Nephron (organoid): ENCODE data around the gene PPP1R3G.

ENCODE experiments used
- H3K27ac Mint-ChIP-seq, 3 experiments: 2 replicates each; pipeline ENCODE4 v1.8.0; 2020; ENCODE audit warnings: mixed read lengths in 3 of 3, mild to moderate bottlenecking in 2 of 3, moderate library complexity in 1 of 3
- H3K27me3 Mint-ChIP-seq: 2 replicates; pipeline ENCODE4 v1.8.0; 2021; ENCODE audit warnings: low read depth, mild to moderate bottlenecking, moderate library complexity, mixed read lengths
- H3K36me3 Mint-ChIP-seq: 2 replicates; pipeline ENCODE4 v1.8.0; 2020; ENCODE audit warnings: low read depth, mixed read lengths
- H3K4me1 Mint-ChIP-seq: 2 replicates; pipeline ENCODE4 v1.8.0; 2020; ENCODE audit warnings: mixed read lengths
- H3K4me3 Mint-ChIP-seq, 3 experiments: 2 replicates each; pipeline ENCODE4 v1.8.0; 2020; ENCODE audit warnings: mild to moderate bottlenecking in 3 of 3, mixed read lengths in 3 of 3, moderate library complexity in 2 of 3
- H3K9me3 Mint-ChIP-seq: 2 replicates; pipeline ENCODE4 v1.8.0; 2020; ENCODE audit warnings: mixed read lengths
- TF ChIP-seq, protein P1 (sequence below), 3 experiments: fragments of 200-600 bp; sonication (generic); IDR thresholded peaks; one replicate each; pipeline ENCODE4 v1.5.0; 2021; ENCODE audit warnings: antibody characterized with exemption in 3 of 3; ENCODE audit not compliant: unreplicated experiment in 3 of 3

The PPP1R3G gene

DNA sequence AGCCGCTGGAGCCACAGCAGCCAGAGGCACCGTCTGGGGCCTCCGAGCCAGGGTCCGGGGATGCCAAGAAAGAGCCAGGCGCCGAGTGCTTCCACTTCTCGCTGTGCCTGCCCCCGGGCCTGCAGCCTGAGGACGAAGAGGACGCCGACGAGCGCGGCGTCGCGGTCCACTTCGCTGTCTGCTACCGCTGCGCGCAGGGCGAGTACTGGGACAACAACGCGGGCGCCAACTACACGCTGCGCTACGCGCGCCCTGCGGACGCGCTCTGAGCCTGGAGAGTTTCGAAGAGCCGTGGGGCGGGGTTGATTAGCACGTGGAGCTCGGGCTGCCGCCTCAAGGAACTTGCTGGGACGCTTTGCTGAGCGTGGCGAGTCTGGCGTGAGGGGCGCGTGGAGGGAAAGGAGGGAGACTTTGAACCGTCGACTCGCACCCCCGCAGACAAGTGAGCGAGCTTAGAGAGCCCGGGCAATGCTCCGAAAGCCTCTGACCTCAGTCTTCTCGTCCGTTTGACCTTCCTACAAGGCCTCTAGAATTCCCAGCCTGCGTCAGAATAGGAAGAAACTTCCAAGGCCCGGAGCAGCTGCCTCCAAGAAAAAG is 1.3 kb downstream of the PPP1R3G start:
- TF ChIP-seq, protein P1, sequence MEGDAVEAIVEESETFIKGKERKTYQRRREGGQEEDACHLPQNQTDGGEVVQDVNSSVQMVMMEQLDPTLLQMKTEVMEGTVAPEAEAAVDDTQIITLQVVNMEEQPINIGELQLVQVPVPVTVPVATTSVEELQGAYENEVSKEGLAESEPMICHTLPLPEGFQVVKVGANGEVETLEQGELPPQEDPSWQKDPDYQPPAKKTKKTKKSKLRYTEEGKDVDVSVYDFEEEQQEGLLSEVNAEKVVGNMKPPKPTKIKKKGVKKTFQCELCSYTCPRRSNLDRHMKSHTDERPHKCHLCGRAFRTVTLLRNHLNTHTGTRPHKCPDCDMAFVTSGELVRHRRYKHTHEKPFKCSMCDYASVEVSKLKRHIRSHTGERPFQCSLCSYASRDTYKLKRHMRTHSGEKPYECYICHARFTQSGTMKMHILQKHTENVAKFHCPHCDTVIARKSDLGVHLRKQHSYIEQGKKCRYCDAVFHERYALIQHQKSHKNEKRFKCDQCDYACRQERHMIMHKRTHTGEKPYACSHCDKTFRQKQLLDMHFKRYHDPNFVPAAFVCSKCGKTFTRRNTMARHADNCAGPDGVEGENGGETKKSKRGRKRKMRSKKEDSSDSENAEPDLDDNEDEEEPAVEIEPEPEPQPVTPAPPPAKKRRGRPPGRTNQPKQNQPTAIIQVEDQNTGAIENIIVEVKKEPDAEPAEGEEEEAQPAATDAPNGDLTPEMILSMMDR (IDR thresholded peaks at IDR 0.05; ENCODE audit: unreplicated experiment in 3 of 3), result no peak
- peak overlapping the region; percentile 53 to 65 (median 57) for H3K4me3 Mint-ChIP-seq
- no peaks in the 10 kb centered on the region for H3K36me3 Mint-ChIP-seq
- no peaks in the 10 kb centered on the region for H3K9me3 Mint-ChIP-seq
- H3K27me3 Mint-ChIP-seq, result peaks cover 47% of the 10 kb centered on the region
- no peaks in the 10 kb centered on the region for H3K4me1 Mint-ChIP-seq
- no peak overlapping the region for H3K27ac Mint-ChIP-seq

DNA sequence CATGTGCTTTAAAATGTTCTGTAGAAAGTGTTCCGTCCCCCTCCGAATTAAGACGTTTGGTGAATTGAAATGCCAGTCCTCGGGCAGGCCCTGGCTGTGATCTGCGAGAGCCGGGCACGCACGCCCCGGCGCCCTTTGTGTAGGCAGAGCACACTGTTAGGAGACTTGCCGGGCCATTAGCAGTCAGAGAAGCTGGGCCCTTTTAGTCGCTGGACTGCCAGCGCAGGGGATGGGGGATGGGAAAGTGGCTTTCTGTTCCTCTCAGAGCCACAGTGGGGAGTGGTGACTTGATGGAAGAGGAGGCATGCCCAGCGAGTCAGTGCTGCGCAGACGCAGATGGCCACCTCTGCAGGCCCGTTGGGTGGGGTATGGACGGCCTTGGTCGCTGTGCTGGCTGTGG is 2.2 kb downstream of the PPP1R3G start:
- no peak overlapping the region for H3K27ac Mint-ChIP-seq
- no peaks in the 10 kb centered on the region for H3K9me3 Mint-ChIP-seq
- peak overlapping the region; percentile 59 to 77 (median 70) for H3K4me3 Mint-ChIP-seq
- peaks cover 37% of the 10 kb centered on the region for H3K27me3 Mint-ChIP-seq
- H3K4me1 Mint-ChIP-seq, result no peaks in the 10 kb centered on the region
- TF ChIP-seq, protein P1 (IDR thresholded peaks at IDR 0.05; ENCODE audit: unreplicated experiment in 3 of 3), result no peak
- H3K36me3 Mint-ChIP-seq, result no peaks in the 10 kb centered on the region

DNA sequence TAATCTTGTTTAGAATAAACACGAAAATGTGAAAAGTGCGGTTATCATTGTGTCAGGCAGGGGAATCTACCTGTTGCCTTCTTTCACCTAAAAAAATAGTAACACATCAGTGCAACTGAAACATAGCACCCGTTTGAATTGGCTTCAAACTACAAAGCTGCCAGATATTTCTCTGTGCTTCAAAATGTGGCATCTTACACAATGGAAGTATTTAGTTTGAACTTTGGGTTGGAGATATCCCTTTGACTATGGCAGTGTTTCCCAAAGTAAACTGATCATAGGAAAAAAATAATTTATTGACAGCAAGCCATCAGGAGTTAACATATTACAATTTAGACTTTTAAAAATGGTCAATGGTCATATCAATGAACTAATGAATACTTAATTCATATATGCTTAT is 3.6 kb downstream of the PPP1R3G start:
- TF ChIP-seq, protein P1 (IDR thresholded peaks at IDR 0.05; ENCODE audit: unreplicated experiment in 3 of 3), result no peak

DNA sequence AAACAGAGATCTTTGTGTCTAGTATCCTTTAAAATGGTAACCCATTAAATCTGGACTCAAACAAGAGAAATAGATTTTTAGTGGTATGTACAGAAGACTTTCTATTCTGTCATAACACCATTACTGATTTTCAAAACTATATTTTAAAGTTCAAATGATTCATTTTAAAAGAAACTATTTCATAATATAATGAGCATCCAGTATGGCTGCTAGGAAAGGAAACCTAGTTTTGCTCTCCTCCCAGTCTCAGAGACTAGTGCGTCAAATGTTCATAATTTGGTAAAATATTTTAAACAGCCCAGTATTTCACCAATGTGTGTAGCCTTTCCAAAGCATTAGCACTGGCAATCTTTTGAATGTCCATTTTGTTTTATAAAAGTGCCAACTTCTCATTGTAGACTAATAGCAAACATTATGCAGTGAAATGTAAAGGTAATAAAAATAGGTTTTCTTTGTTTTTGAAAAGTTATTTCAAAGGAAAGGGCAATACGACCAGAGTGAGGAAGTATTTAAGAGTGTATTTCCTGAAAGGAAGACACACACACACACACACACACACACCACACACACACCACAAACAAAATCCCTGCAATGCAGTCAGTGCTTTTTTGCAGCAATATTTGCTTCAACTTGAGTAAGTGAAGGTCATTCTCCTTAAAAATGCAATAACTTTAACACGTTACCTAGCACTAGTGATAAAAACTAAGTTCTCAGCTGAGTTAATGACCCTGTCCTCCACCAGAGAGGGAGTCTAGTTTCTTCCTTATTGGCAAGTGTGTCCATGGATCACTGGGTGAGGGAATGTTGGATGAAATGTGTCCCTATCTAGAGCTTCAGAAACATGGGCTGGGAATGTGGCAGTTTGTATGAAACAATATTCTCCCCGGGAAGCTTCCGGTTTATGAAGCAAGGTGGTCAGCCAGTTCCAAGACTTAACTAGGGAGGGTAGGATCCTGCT is 4.6 kb downstream of the PPP1R3G start:
- Mint-ChIP-seq H3K27ac (no peak overlapping the region), H3K4me1 (peaks cover 4% of the 10 kb centered on the region), H3K36me3 (no peaks in the 10 kb centered on the region), H3K4me3 (no peak overlapping the region), H3K9me3 (no peaks in the 10 kb centered on the region), H3K27me3 (peaks cover 20% of the 10 kb centered on the region)
- TF ChIP-seq, protein P1 (IDR thresholded peaks at IDR 0.05; ENCODE audit: unreplicated experiment in 3 of 3), result no peak

More for the DNA sequence above, 3.6 kb downstream of the PPP1R3G start:
- peaks cover 25% of the 10 kb centered on the region for H3K27me3 Mint-ChIP-seq
- no peak overlapping the region for H3K27ac Mint-ChIP-seq
- H3K4me1 Mint-ChIP-seq, result no peaks in the 10 kb centered on the region
- H3K9me3 Mint-ChIP-seq, result no peaks in the 10 kb centered on the region
- H3K4me3 Mint-ChIP-seq, result no peak overlapping the region
- H3K36me3 Mint-ChIP-seq, result no peaks in the 10 kb centered on the region

DNA sequence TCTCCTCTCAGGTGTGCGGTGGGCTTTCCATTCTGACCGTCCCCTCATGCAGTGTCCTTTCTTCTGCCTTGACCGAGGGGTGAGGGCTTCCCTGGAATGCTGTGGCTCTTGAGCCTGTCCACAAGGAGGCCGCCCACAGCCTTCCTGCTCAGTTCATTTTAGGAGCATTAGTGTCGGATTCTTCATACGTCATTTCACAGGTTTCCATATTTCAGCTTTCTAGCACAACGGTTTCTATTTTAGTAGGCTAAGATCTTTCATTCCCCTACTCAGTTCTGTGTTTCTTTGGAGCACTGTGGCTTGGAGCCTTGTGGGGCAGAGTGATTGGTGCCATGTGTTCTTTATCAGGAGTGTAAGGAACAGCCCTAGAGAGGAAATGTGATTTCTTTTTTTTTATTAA is 5.5 kb downstream of the PPP1R3G start:
- Mint-ChIP-seq H3K27ac (no peak overlapping the region), H3K4me3 (no peak overlapping the region), H3K9me3 (no peaks in the 10 kb centered on the region), H3K4me1 (peaks cover 4% of the 10 kb centered on the region), H3K36me3 (no peaks in the 10 kb centered on the region), H3K27me3 (peaks cover 19% of the 10 kb centered on the region)
- TF ChIP-seq, protein P1 (IDR thresholded peaks at IDR 0.05; ENCODE audit: unreplicated experiment in 3 of 3), result no peak
